ENCODE data around the gene U2AF1L4.
A peak's percentile ranks its signal among the peaks of the same experiment; 100 is the strongest.

The U2AF1L4 gene

GRCh38 chr19:35756377-35757230, 11.4 kb upstream of the U2AF1L4 start, which contains the start of gene HSPB6:
Gene HSPB6 (minus strand): TSS chr19:35757029. CDS start chr19:35757008, 21 bp downstream.
- no peak for DNase-seq

GRCh38 chr19:35755550-35756376, 10.5 kb upstream of the U2AF1L4 start:
- no peak for DNase-seq

GRCh38 chr19:35755131-35755549, 9.9 kb upstream of the U2AF1L4 start:
- DNase-seq = no peak

- no peak for DNase-seq
Observed at GRCh38 chr19:35754370-35755130, 9.3 kb upstream of the U2AF1L4 start.

GRCh38 chr19:35753634-35754369, 8.6 kb upstream of the U2AF1L4 start:
- DNase-seq = no peak

- DNase-seq = no peak
Observed at GRCh38 chr19:35752746-35753350, 7.6 kb upstream of the U2AF1L4 start.

- no peak for DNase-seq
Observed at GRCh38 chr19:35751839-35752745, 6.9 kb upstream of the U2AF1L4 start.

- DNase-seq = no peak
Observed at GRCh38 chr19:35750167-35750566, 4.9 kb upstream of the U2AF1L4 start.

- DNase-seq = peak; percentile 86 to 99
Observed at GRCh38 chr19:35748106-35749020, 3.1 kb upstream of the U2AF1L4 start, which contains the start of gene LIN37. Gene LIN37 (plus strand): TSS chr19:35748576. CDS start chr19:35748725, 149 bp downstream.

GRCh38 chr19:35746531-35746930, 1.3 kb upstream of the U2AF1L4 start:
- DNase-seq = no peak

- DNase-seq = no peak
Observed at GRCh38 chr19:35746087-35746462, 857 bp upstream of the U2AF1L4 start.

- peak; percentile 88 to 91 for DNase-seq
Observed at GRCh38 chr19:35744430-35745327, 539 bp downstream of the U2AF1L4 start.

GRCh38 chr19:35743640-35744429, 1.4 kb downstream of the U2AF1L4 start:
- DNase-seq = no peak

- peak; percentile 22 to 51 for DNase-seq
Observed at GRCh38 chr19:35742121-35742724, 3.0 kb downstream of the U2AF1L4 start, which contains the start of gene IGFLR1. Gene IGFLR1 (minus strand): TSS chr19:35742452. CDS start chr19:35741180, 1,272 bp downstream.

GRCh38 chr19:35741203-35741515, 4.1 kb downstream of the U2AF1L4 start:
- DNase-seq = no peak

GRCh38 chr19:35740423-35741202, 4.6 kb downstream of the U2AF1L4 start:
- DNase-seq = peak; percentile 86 to 91

Data from bone marrow (tissue), 2 donors.